Measurements from ENCODE around the gene RASGRP2.
A peak's percentile ranks its signal among the peaks of the same experiment; 100 is the strongest.

RASGRP2 gene

GRCh38 chr11:64692764-64693331 lies 51.1 kb downstream of the RASGRP2 start:
- DNase-seq: no peak

- DNase-seq: no peak
These were observed 52.4 kb downstream of the RASGRP2 start for GRCh38 chr11:64691543-64691942.

- no peak for DNase-seq
These were observed 53.7 kb downstream of the RASGRP2 start for GRCh38 chr11:64690235-64690634.

GRCh38 chr11:64688534-64688982 lies 55.4 kb downstream of the RASGRP2 start:
- DNase-seq: peak; percentile 90

GRCh38 chr11:64687643-64688533 lies 56.1 kb downstream of the RASGRP2 start:
- DNase-seq: no peak

GRCh38 chr11:64687204-64687603 lies 56.7 kb downstream of the RASGRP2 start:
- no peak for DNase-seq

GRCh38 chr11:64686466-64687170 lies 57.3 kb downstream of the RASGRP2 start:
- no peak for DNase-seq

GRCh38 chr11:64685536-64685935 lies 58.4 kb downstream of the RASGRP2 start:
- no peak for DNase-seq

GRCh38 chr11:64684357-64684756 lies 59.6 kb downstream of the RASGRP2 start:
- DNase-seq: no peak

- no peak for DNase-seq
These were observed 62.8 kb downstream of the RASGRP2 start for GRCh38 chr11:64681171-64681570.

GRCh38 chr11:64679846-64680245 lies 64.1 kb downstream of the RASGRP2 start:
- DNase-seq: no peak

GRCh38 chr11:64677441-64678023 lies 66.4 kb downstream of the RASGRP2 start:
- no peak for DNase-seq
